Esophagus squamous epithelium (tissue), 4 donors: ENCODE results near the gene R3HDML.

Source experiments
- POLR2A ChIP-seq, 4 donors: fragments of 450-650 bp; IDR thresholded peaks; one replicate each; pipeline ENCODE4 v1.6.1; 2017; ENCODE audit warnings: antibody characterized with exemption in 4 of 4, mild to moderate bottlenecking in 4 of 4, moderate library complexity in 3 of 4
- TF ChIP-seq, protein P1 (sequence below), 6 experiments: fragments of 450-650 bp in 4 of 6; fragments of 200-600 bp in 2 of 6; sonication (generic) in 2 of 6; IDR thresholded peaks; one replicate each; pipeline ENCODE4 v1.5.1; 2016 to 2019; ENCODE audit warnings: antibody characterized with exemption in 6 of 6, mild to moderate bottlenecking in 4 of 6, moderate library complexity in 4 of 6

DNA sequence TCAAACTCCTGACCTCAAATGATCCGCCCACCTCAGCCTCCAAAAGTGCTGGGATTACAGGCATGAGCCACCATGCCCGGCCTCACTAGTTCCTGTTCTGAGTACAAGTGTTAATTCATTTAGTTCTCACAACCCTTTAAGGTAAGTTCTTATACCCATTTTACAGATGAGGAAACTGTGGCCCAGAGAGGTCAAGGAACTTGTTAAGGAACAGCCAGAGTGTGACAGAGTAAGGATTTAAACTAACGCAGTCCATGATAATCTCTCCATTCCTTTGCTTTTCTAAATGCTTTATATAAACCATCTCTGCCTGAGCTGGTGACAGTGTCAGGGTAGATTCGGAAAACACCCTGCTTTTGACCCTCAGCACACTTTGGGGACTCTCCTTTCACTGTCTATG, 39.1 kb upstream of the R3HDML start:
- TF ChIP-seq, protein P1, sequence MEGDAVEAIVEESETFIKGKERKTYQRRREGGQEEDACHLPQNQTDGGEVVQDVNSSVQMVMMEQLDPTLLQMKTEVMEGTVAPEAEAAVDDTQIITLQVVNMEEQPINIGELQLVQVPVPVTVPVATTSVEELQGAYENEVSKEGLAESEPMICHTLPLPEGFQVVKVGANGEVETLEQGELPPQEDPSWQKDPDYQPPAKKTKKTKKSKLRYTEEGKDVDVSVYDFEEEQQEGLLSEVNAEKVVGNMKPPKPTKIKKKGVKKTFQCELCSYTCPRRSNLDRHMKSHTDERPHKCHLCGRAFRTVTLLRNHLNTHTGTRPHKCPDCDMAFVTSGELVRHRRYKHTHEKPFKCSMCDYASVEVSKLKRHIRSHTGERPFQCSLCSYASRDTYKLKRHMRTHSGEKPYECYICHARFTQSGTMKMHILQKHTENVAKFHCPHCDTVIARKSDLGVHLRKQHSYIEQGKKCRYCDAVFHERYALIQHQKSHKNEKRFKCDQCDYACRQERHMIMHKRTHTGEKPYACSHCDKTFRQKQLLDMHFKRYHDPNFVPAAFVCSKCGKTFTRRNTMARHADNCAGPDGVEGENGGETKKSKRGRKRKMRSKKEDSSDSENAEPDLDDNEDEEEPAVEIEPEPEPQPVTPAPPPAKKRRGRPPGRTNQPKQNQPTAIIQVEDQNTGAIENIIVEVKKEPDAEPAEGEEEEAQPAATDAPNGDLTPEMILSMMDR (IDR thresholded peaks at IDR 0.05), result no peak
- no peak for TF ChIP-seq POLR2A (IDR thresholded peaks at IDR 0.05)
